HG02798 (cell line): ENCODE results near the gene DTX2.
"Not testable (repeated sequence)": the region's sequence is repeated elsewhere in the genome, so short reads cannot be mapped to it uniquely, and the experiment has no call there.

Experiments used
- ATAC-seq: cut with Tn5 transposase; IDR thresholded peaks from one replicate; pipeline ENCODE4 v1.9.1; 2021; ENCODE audit warnings: mild to moderate bottlenecking; ENCODE audit not compliant: unreplicated experiment, poor library complexity

DTX2 gene

DNA sequence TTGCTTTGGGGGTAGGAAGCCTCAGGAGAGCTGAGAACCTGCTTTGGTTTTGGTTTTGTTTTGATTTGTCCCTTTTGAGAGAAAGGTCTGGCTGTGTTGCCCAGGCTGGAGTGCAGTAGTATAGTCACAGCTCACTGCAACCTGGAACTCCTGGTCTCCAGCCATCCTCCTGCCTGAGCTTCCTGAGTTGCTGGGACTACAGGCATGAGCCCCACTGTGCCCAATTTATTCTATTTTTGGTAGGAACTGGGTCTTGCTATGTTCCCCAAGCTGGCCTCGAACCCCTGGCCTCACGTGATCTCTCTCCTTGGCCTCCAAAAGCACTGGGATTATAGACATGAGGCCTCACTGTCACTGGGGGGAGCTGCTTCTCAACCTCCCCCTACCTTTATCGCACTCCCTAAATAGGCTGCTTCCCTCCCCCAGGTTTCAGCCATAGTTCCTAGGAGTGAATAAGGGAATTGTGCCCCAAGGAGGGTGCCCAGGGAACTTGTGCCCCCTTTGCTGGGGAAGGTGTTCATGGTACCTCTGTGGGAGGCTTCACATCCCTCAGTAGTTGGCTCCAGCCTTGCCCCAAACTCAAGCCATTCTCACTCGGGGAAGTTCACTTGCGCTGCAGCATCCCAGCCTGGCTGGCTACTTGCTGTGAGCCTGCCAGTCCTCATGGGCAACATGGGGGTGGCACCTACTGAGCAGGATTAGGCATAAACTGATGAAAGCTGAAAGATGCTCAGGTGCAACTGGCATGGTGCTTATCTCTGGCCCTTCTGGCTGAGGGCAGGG, 18.7 kb upstream of the DTX2 start:
- ATAC-seq: not testable (repeated sequence)

- ATAC-seq: not testable (repeated sequence)
Measured at GRCh38 chr7:76443846-76444245, 17.7 kb upstream of the DTX2 start.

DNA sequence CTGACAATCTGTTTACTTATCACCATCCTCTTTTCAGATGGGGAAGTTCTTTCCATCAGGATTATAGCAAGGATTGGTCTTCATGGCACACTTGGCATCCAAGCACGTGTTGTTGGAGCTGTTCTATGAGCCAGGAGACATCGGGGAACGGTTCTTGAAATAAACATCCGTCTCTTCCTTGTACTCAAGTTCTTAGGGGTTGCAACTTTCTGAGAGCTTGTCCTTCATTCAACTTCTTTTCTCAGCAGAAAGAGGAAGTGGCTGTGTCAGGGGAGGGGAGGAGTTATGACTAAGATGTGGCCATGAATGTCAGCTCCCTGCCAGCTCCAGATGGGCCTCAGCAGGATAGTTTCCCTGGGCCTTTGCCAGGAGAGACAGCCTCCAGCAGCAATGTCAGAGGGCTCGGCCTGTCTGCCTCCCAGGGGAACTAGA, 15.9 kb upstream of the DTX2 start:
- ATAC-seq: peak; percentile 81

DNA sequence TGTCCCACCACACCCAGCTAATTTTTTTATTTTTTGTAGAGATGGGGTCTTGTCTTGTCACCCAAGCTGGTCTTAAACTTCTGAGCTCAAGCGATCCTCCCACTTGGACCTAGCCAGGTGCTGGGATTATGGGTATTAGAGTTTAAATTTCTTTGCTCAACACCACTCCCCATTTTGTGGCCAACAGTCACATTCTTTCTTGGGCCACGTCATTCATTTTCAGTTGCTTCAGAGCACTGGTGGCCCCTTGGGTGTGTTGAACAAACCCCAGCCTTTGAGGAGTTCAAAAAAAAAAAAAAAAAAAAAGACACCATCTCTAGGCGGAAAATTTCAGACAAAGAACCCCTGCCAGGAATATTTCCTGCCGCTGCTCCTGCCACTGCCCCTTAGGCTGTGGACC, 4.5 kb upstream of the DTX2 start:
- ATAC-seq: not testable (repeated sequence)

DNA sequence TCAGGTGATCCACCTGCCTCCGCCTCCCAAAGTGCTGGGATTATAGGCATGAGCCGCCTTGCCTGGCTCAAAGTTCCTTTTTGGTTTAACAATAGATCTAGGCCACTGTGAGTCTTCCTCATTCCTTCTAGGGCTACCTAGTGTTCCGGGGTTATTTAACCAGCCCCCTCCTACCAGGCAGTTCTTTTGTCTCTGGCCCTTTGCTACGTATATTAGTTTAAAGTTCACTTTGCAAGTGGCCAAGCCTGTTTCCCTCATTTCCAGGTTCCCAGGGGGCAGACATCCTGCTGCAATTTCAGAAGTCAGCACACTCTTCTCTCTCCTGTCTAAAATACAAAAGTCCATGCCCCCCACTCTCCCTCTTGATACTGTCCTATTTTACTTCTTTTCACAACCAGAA, 3.0 kb upstream of the DTX2 start:
- not testable (repeated sequence) for ATAC-seq

DNA sequence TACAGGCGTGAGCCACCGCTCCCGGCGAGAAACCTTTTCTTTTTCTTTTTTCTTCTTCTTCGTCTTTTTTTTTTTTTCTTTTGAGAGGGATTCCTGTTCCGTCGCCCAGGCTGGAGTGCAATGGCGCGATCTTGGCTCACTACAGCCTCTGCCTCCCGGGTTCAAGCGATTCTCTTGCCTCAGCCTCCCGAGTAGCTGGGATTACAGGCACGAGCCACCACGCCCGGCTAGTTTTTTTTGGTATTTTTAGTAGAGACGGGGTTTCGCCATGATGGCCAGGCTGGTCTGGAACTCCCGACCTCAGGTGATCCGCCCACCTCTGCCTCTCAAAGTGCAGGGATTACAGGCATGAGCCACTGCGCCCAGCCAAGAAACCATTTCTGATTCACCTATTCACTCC, 742 bp upstream of the DTX2 start:
- not testable (repeated sequence) for ATAC-seq

GRCh38 chr7:76462271-76462882, 868 bp downstream of the DTX2 start:
- ATAC-seq: not testable (repeated sequence)

DNA sequence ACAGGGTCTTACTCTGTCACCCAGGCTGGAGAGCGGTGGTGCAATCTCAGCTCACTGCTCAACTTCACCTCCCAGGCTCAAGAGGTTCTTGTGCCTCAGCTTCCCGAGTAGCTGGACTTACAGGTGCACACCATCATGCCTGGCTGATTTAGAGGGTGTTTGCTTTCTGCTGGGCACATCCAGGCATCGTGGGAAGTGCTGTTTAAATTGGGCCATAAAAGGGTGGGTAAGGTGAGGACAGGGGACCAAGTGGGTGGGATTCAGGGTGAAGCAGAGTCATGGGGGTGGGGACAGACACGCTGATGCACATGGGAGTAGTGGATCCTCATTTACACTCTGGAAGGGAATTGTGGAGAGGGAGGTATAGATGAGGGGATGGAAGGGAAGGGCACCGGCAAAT, 3.5 kb downstream of the DTX2 start:
- ATAC-seq: not testable (repeated sequence)

DNA sequence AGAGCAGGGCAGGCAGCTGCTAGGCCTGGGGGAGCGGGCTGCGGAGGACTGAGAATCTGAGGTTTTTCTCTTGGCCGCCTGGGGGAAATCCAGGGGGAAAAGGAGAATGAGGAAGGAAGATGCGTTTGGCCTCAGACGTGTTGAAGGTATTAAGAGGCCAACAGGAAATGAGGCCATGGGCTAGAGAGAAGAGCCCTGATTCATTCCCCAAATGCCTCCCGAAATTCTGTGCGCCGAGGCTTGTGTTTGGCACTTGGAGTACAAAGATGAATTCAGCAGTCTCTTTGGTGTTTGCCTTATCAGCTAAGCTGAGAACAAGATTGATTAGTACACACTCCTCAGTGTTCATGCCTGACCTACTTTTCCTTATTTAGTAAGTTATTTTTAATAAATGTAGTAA, 4.4 kb downstream of the DTX2 start:
- not testable (repeated sequence) for ATAC-seq

GRCh38 chr7:76467743-76468404, 6.4 kb downstream of the DTX2 start:
- ATAC-seq: not testable (repeated sequence)

DNA sequence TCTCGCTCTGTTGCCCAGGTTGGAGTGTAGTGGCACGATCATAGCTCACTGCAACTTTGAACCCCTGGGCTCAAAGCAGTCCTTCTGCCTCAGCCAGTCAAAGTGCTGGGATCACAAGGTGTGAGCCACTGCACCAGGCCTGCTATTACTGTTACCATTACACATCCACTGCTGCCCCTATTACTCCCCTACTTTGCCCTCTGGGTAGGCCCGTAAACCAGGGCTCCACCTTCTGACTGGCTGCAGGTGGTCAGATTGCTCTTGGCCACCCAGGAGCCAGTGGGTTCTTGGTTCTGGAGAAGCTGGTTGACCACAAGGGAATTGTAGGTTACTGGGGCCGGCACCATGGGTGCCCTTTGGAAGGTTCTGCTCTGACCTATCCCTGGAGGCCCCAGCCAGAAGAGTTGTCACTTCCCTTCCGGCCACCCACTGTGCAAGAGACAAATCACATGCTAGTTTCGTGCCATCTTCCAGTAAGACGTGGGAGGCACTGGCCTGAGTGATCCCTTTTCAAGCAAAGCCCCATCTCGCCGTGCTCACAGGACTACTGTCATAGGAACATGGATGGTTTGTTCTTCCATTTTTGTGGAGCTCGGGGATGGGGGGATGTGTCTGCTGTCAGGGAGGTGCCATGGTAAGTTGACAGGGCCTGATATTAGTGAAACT, 10.2 kb downstream of the DTX2 start:
- not testable (repeated sequence) for ATAC-seq

DNA sequence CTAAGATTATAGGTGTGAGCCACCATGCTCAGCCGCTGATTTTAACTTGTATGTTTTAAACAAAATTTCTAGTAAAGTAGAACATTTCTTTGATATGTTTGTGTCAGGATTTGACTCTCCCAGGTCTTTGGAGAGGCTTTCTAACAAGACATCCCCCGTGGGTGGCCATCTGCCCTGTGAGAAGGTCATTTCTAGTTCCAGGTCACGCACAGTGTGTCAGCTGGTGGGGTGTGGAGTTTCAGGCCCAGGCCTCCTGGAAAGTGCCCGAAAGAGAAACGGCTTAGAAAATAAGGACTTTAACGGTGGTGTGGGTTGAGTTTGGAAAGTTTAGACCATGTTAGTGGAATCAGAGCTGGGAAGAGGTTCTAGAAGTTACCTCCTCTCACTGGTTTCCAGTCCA, 11.6 kb downstream of the DTX2 start:
- ATAC-seq: not testable (repeated sequence)

DNA sequence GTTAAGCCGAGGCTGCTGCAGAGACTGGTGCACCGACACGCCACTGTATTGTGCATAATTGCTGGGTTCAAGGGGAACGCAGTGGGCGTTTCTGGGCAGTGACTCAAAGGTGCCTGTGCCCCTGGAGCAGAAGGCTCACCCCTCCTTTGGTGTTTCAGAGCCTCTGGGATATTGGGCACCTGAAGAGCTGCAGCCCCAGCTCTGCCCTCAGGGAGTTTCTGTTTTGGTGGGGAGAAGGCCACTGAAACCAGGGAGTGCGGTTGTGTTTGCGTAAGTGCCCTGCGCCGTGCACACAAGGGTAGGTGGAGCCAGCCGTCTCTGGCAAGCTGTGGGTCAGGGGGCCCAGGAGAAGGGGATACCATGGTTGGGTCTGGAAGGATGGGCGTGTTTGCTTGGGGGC, 14.8 kb downstream of the DTX2 start:
- not testable (repeated sequence) for ATAC-seq

GRCh38 chr7:76476742-76477474, 15.4 kb downstream of the DTX2 start:
- ATAC-seq: not testable (repeated sequence)

GRCh38 chr7:76479628-76480027, 18.1 kb downstream of the DTX2 start:
- not testable (repeated sequence) for ATAC-seq

- ATAC-seq: not testable (repeated sequence)
Measured at GRCh38 chr7:76480403-76481253, 19.1 kb downstream of the DTX2 start.

GRCh38 chr7:76482660-76483059, 21.2 kb downstream of the DTX2 start:
- not testable (repeated sequence) for ATAC-seq

DNA sequence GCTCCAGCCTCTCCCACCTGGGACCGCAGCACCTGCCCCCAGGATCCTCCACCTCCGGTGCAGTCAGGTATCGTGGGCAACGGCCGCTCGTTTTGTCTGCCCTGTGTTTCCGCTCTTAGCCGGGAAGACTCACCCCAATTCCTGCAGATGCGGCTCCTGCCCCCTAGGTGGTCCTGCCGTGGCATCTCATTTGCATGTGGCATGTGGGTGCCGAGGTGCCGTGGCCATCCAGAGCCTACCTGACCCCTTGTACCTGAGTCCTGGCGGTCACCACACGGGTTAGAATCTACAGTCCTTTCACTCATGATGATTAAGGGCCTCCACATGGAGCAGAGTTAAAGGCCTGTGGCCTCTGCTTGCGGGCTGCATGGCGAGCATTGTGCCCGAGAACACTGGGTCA, 21.6 kb downstream of the DTX2 start:
- ATAC-seq: not testable (repeated sequence)

DNA sequence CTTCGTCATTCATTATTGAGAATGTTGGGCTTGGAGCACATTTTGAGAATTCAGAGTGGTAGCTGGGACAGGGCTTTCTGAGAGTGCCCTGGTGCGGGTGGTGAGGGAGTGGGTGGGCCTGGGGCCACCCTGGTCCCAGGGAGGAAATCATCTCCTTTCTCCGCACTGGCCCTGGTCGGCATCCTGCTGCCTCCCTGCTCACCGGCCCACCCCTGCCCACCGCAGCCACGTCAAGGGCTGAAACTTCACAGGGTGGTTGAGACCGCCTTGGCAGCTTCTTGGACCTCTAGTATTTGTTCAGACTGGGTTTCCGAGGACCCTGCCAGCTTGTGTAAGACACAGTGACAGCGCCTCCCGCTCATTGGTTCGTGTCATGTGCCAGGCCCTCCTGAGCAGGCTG, 22.9 kb downstream of the DTX2 start:
- ATAC-seq: not testable (repeated sequence)
